ENCODE results near the gene LYRM2. TPM values are rescaled to one million over a fixed set of nuclear protein-coding genes. Genes with fewer than 3 reads are reported as not detected.

The LYRM2 gene
- total RNA-seq, 1 donor from 2014 or later, result 29.8 TPM

GRCh38 chr6:89680551-89680950 lies 42.0 kb upstream of the LYRM2 start:
- Mint-ChIP-seq H3K27me3 (ENCODE audit: low read depth) (no peaks in the 10 kb centered on the region), H3K36me3 (peaks cover 45% of the 10 kb centered on the region), H3K4me3 (no peak overlapping the region), H3K4me1 (peaks cover 1% of the 10 kb centered on the region), H3K27ac (no peak overlapping the region), H3K9me3 (no peaks in the 10 kb centered on the region)
- TF ChIP-seq CTCF (IDR thresholded peaks at IDR 0.05; ENCODE audit: unreplicated experiment), result no peak
- DNase-seq (ENCODE audit: low spot score in 2 of 2, unreplicated experiment in 2 of 2), result no peak

- no peak for TF ChIP-seq CTCF (IDR thresholded peaks at IDR 0.05; ENCODE audit: unreplicated experiment)
- H3K27me3 Mint-ChIP-seq (ENCODE audit: low read depth), result no peaks in the 10 kb centered on the region
- H3K36me3 Mint-ChIP-seq, result peaks cover 46% of the 10 kb centered on the region
- H3K27ac Mint-ChIP-seq, result no peak overlapping the region
- H3K9me3 Mint-ChIP-seq, result no peaks in the 10 kb centered on the region
- DNase-seq (ENCODE audit: low spot score in 2 of 2, unreplicated experiment in 2 of 2), result no peak
- H3K4me3 Mint-ChIP-seq, result no peak overlapping the region
- H3K4me1 Mint-ChIP-seq, result peaks cover 1% of the 10 kb centered on the region
These were observed 41.6 kb upstream of the LYRM2 start for GRCh38 chr6:89680150-89680549.

DNA sequence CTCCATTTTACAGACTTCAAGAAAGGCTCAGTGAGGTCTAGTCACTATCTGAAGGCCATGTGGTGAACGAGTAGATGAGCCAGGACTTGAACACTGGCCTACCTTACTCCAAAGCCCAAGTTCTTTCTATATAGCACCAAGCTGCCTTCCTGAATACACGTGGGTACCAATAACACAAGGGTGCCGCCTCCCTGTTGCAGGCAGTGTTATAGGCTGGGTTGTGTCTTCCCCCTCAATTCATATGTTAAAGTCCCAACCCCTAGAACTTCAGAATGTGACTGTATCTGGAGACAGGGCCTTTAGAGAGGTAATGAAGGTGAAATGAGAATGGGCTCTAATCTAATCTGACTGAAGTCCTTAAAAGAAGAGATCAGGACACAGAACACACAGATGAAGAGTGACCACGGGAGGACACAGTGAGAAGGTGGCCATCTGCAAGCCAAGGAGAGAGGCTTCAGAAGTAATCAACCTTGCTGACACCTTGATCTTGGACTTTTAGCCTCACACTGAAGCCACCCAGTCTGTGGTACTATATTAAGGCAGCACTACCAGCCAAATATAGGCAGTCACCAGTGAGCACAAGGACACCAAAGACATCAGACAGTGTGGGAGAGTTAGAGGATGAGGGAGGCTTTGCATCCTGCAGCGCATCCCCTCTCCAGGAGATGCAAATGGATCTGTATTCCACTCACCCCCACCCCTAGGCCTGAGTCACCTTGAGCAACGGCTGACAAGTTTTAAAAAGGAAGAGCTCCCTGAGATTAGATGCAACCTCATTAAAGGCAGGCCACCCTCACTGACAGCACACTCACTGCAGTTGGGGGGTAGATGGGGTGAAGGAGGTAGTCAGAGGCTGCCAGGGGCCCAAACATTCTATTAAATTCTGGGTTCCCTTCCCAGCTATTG lies 40.9 kb upstream of the LYRM2 start:
- Mint-ChIP-seq H3K27me3 (ENCODE audit: low read depth) (no peaks in the 10 kb centered on the region), H3K36me3 (peaks cover 44% of the 10 kb centered on the region), H3K4me3 (no peak overlapping the region), H3K9me3 (no peaks in the 10 kb centered on the region), H3K27ac (no peak overlapping the region), H3K4me1 (peaks cover 1% of the 10 kb centered on the region)
- no peak for TF ChIP-seq CTCF (IDR thresholded peaks at IDR 0.05; ENCODE audit: unreplicated experiment)
- no peak for DNase-seq (ENCODE audit: low spot score in 2 of 2, unreplicated experiment in 2 of 2)

- peaks cover 44% of the 10 kb centered on the region for H3K36me3 Mint-ChIP-seq
- DNase-seq (ENCODE audit: low spot score in 2 of 2, unreplicated experiment in 2 of 2), result no peak
- H3K4me3 Mint-ChIP-seq, result no peak overlapping the region
- no peak for TF ChIP-seq CTCF (IDR thresholded peaks at IDR 0.05; ENCODE audit: unreplicated experiment)
- H3K9me3 Mint-ChIP-seq, result no peaks in the 10 kb centered on the region
- H3K4me1 Mint-ChIP-seq, result peaks cover 1% of the 10 kb centered on the region
- no peaks in the 10 kb centered on the region for H3K27me3 Mint-ChIP-seq (ENCODE audit: low read depth)
- H3K27ac Mint-ChIP-seq, result no peak overlapping the region
These were observed 40.0 kb upstream of the LYRM2 start for GRCh38 chr6:89678531-89678930.

DNA sequence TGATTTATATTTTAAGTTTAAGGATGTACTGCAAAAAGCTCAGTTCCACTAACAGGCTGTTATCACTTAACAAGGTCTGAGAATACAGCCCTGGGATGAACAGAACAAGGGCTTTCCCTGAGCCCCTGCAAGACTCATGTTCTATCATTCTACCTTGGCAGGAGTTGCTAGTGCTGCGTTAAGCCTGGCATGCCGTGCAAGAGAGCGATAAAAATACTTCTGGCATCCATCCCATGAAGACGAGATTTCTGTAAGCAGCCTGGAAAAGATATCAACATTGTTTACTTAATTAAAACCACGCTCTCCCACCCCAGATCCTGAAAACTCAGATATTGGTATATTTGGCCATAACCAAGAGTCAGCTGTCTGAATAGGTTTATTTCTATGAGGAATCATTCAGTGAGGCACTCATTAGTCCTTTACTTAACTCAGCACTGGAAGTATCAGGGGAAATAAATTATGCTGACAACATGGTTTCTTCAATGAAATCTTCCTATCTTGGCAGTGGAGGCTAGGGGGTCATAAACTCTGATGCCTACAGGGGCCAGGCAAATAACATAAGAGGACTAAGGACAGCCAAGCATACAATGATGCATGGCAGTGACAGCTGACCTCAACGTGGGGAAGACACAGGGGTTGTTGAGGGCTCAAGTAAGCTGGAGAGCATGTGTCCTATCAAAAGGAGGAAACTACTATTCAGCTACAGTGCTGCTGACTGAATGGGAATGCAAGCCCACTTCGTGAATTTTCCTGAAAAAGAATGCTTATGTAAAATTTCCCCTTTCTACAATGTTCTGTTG lies 37.6 kb upstream of the LYRM2 start:
- peaks cover 1% of the 10 kb centered on the region for H3K4me1 Mint-ChIP-seq
- no peak overlapping the region for H3K27ac Mint-ChIP-seq
- H3K4me3 Mint-ChIP-seq, result no peak overlapping the region
- no peaks in the 10 kb centered on the region for H3K27me3 Mint-ChIP-seq (ENCODE audit: low read depth)
- H3K36me3 Mint-ChIP-seq, result peaks cover 47% of the 10 kb centered on the region
- H3K9me3 Mint-ChIP-seq, result no peaks in the 10 kb centered on the region
- no peak for TF ChIP-seq CTCF (IDR thresholded peaks at IDR 0.05; ENCODE audit: unreplicated experiment)
- no peak for DNase-seq (ENCODE audit: low spot score in 2 of 2, unreplicated experiment in 2 of 2)

Measured in mesothelial cell of epicardium (in vitro differentiated cells).